Loucy (cell line): Measurements from ENCODE around the gene TDRD10.

ENCODE experiments used
- H2AFZ ChIP-seq: fragments of 200-600 bp; sonication (generic); 2 replicates; pipeline ENCODE4 v1.6.0; 2016; ENCODE audit warnings: antibody characterized with exemption, mild to moderate bottlenecking, low read length, moderate library complexity
- H3F3A ChIP-seq: fragments of 200-600 bp; 2 replicates; pipeline ENCODE4 v1.6.0; 2016; ENCODE audit warnings: antibody characterized with exemption, low read depth, mild to moderate bottlenecking
- H3K27me3 ChIP-seq: fragments of 200-600 bp; sonication (generic); 2 replicates; pipeline ENCODE4 v1.6.1; 2014; ENCODE audit warnings: low read length, mild to moderate bottlenecking; ENCODE audit not compliant: insufficient read depth, poor library complexity, severe bottlenecking
- H3K36me3 ChIP-seq: fragments of 200-600 bp; sonication (generic); 2 replicates; pipeline ENCODE4 v1.6.1; 2016; ENCODE audit warnings: low read length; ENCODE audit not compliant: insufficient read depth
- H3K4me1 ChIP-seq: fragments of 200-600 bp; sonication (generic); 2 replicates; pipeline ENCODE4 v1.5.1; 2014; ENCODE audit warnings: low read length, mild to moderate bottlenecking; ENCODE audit not compliant: insufficient read depth, poor library complexity, severe bottlenecking
- H3K4me2 ChIP-seq: fragments of 200-600 bp; sonication (generic); 2 replicates; pipeline ENCODE4 v1.6.0; 2014; ENCODE audit warnings: antibody characterized with exemption, low read length, low read depth, mild to moderate bottlenecking; ENCODE audit not compliant: poor library complexity, severe bottlenecking
- H3K4me3 ChIP-seq: fragments of 200-600 bp; sonication (generic); 2 replicates; pipeline ENCODE4 v1.5.1; 2014; ENCODE audit warnings: low read length, mild to moderate bottlenecking, mixed read lengths; ENCODE audit not compliant: poor library complexity, severe bottlenecking
- H3K79me2 ChIP-seq: fragments of 200-600 bp; sonication (generic); 2 replicates; pipeline ENCODE4 v1.6.1; 2014; ENCODE audit warnings: low read length; ENCODE audit not compliant: insufficient read depth
- H3K9ac ChIP-seq: fragments of 200-600 bp; sonication (generic); 2 replicates; pipeline ENCODE4 v1.6.0; 2014; ENCODE audit warnings: mild to moderate bottlenecking, low read depth, low read length, moderate library complexity; ENCODE audit not compliant: poor library complexity, severe bottlenecking
- H3K9me2 ChIP-seq: fragments of 200-600 bp; sonication (generic); replicated peaks from 2 replicates; pipeline ENCODE4 v1.6.1; 2016; ENCODE audit warnings: low read depth, low read length, mixed read lengths
- H3K9me3 ChIP-seq: fragments of 200-600 bp; sonication (generic); 2 replicates; pipeline ENCODE4 v1.6.1; 2014; ENCODE audit warnings: mild to moderate bottlenecking, antibody characterized with exemption, low read length, low read depth; ENCODE audit not compliant: insufficient read depth
- H4K20me1 ChIP-seq: fragments of 200-600 bp; sonication (generic); 2 replicates; pipeline ENCODE4 v1.6.0; 2014; ENCODE audit warnings: antibody characterized with exemption, low read length, mild to moderate bottlenecking; ENCODE audit not compliant: insufficient read depth, poor library complexity, severe bottlenecking
- CTCF ChIP-seq: fragments of 200-600 bp; sonication (generic); conservative IDR thresholded peaks from 2 replicates; pipeline ENCODE4 v1.5.1; 2014; ENCODE audit warnings: mild to moderate bottlenecking, antibody characterized with exemption, low read length
- EZH2phosphoT487 ChIP-seq: fragments of 200-600 bp; IDR thresholded peaks from 2 replicates; pipeline ENCODE4 v1.6.1; 2018; ENCODE audit warnings: antibody characterized with exemption, mild to moderate bottlenecking, moderate library complexity, borderline replicate concordance

The TDRD10 gene

DNA sequence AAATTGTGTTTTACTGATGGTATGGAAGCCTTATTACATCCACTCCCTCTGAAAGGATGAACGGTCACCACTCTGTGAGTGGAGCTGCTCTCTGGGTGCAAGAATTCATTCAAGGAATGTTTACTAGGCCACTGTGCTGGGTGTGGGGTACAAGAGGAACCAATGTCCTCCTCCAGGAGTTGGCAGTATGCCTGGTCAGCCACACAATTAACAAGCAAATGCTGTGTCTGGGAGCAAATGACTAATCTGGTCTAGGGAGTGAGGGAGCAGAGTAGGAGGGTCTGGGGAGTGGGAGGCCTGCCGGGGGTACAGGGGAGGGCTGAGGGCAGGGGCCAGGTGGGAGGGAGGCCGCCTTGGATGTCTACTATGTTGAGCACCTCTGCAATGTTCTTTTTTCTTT, 27.2 kb upstream of the TDRD10 start:
- no peaks in the 10 kb centered on the region for H3K27me3 ChIP-seq
- H3K4me3 ChIP-seq = no peak overlapping the region

GRCh38 chr1:154476791-154477190, 25.2 kb upstream of the TDRD10 start:
- no peaks in the 10 kb centered on the region for H3K79me2 ChIP-seq
- no peaks in the 10 kb centered on the region for H3K36me3 ChIP-seq
- no peak overlapping the region for H3K9ac ChIP-seq
- H3K9me2 ChIP-seq = no peaks in the 10 kb centered on the region
- H4K20me1 ChIP-seq = no peaks in the 10 kb centered on the region
- H3K4me1 ChIP-seq = peaks cover 9% of the 10 kb centered on the region
- H3F3A ChIP-seq = no peaks in the 10 kb centered on the region
- no peak overlapping the region for H2AFZ ChIP-seq
- no peak overlapping the region for H3K4me2 ChIP-seq
- H3K27me3 ChIP-seq = no peaks in the 10 kb centered on the region
- TF ChIP-seq CTCF = no peak
- TF ChIP-seq EZH2phosphoT487 = no peak
- no peak overlapping the region for H3K4me3 ChIP-seq
- no peaks in the 10 kb centered on the region for H3K9me3 ChIP-seq

More for the DNA sequence above, 27.2 kb upstream of the TDRD10 start:
- H3K79me2 ChIP-seq = no peaks in the 10 kb centered on the region
- no peak overlapping the region for H2AFZ ChIP-seq
- peaks cover 9% of the 10 kb centered on the region for H3K4me1 ChIP-seq
- H3K9ac ChIP-seq = no peak overlapping the region
- no peaks in the 10 kb centered on the region for H3K9me3 ChIP-seq
- TF ChIP-seq EZH2phosphoT487 (no peak), CTCF (no peak)
- H3K4me2 ChIP-seq = no peak overlapping the region
- no peaks in the 10 kb centered on the region for H3F3A ChIP-seq
- H3K9me2 ChIP-seq = no peaks in the 10 kb centered on the region
- no peaks in the 10 kb centered on the region for H3K36me3 ChIP-seq
- H4K20me1 ChIP-seq = no peaks in the 10 kb centered on the region

GRCh38 chr1:154478013-154478412, 24.0 kb upstream of the TDRD10 start:
- TF ChIP-seq CTCF (no peak), EZH2phosphoT487 (no peak)
- no peaks in the 10 kb centered on the region for H3K79me2 ChIP-seq
- H3K36me3 ChIP-seq = no peaks in the 10 kb centered on the region
- H3K4me3 ChIP-seq = no peak overlapping the region
- H3K9ac ChIP-seq = no peak overlapping the region
- no peaks in the 10 kb centered on the region for H3K9me3 ChIP-seq
- no peak overlapping the region for H3K4me2 ChIP-seq
- no peaks in the 10 kb centered on the region for H3K9me2 ChIP-seq
- peaks cover 9% of the 10 kb centered on the region for H3K4me1 ChIP-seq
- no peaks in the 10 kb centered on the region for H3F3A ChIP-seq
- H3K27me3 ChIP-seq = no peaks in the 10 kb centered on the region
- no peak overlapping the region for H2AFZ ChIP-seq
- no peaks in the 10 kb centered on the region for H4K20me1 ChIP-seq
